Measurements from ENCODE around the gene SLC12A9.
A peak's percentile ranks its signal among the peaks of the same experiment; 100 is the strongest.

The SLC12A9 gene

DNA sequence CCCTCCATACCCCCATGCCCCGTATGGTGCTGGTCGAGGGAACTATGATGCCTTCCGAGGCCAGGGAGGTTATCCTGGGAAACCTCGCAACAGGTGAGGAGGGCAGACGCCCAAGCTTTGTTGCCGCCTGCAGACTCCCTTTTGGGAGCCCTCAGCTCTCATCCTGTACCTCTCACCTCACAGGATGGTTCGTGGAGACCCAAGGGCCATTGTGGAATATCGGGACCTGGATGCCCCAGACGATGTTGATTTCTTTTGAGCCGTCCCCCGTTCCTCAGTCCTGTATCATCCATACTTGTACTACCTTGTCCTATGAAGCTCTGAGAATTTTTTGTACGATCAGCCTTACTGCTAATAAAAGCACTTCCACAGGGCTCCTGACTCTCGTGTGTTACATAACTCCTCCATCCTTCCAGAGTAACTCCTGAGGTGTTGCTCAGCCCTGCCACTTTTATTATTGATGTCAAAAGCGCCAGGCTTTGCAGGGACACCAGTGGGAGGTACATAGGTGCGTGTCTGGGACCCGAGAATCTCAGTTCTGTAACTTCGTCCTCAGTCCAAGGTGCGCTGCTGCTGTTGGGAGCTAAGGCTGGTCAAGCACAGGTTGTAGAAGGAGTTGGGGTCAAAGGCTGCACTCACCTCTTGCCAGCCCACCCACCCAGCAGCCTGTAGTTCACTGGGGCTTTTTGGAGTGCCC lies 35.9 kb downstream of the SLC12A9 start:
- no peak for DNase-seq (ENCODE audit: low read depth)
- TF ChIP-seq, protein P1, sequence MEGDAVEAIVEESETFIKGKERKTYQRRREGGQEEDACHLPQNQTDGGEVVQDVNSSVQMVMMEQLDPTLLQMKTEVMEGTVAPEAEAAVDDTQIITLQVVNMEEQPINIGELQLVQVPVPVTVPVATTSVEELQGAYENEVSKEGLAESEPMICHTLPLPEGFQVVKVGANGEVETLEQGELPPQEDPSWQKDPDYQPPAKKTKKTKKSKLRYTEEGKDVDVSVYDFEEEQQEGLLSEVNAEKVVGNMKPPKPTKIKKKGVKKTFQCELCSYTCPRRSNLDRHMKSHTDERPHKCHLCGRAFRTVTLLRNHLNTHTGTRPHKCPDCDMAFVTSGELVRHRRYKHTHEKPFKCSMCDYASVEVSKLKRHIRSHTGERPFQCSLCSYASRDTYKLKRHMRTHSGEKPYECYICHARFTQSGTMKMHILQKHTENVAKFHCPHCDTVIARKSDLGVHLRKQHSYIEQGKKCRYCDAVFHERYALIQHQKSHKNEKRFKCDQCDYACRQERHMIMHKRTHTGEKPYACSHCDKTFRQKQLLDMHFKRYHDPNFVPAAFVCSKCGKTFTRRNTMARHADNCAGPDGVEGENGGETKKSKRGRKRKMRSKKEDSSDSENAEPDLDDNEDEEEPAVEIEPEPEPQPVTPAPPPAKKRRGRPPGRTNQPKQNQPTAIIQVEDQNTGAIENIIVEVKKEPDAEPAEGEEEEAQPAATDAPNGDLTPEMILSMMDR (IDR thresholded peaks at IDR 0.05; ENCODE audit: control insufficient read depth, extremely low read depth, insufficient read depth): no peak
- peak overlapping the region; percentile 82 for H3K4me3 ChIP-seq (ENCODE audit: low read depth, low read length)

DNA sequence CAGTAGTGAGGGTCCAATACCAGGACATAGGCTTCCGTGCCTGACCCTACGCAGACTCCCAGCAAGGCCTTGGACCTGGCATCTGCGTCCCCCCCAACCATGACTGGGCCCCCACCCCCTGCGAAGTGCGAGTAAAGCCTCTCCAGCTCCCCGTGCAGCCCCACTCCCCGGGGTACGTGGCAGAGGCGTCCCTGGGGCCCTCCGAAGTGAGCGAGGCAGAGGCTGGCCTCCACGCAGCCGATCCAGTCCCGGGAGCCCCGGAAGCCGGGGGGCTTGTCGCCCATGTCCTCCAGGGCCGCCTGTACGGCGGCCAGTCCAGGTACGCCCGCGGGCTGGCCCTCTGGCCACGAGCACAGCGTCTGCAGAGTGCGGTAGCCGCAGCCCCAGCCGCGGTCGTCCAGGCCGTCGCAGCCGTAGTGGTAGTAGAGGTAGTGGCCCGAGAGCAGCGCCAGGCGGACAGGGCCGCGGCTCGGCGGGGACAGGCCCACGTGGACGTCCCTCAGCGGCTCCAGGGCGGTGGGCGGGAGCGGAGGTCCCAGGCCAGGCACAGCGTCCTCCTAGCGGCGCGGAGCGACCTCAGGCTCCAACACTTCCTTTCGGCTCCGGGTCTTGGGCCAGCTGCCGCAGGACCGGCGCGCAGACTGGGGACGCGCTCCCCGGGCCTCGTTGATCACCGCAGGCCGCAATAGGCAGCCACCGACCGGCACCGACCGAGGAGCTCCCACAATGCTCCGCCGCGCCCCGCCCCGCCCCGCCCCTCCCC lies 36.7 kb downstream of the SLC12A9 start, which contains the start of gene UFSP1:
Gene UFSP1, minus strand, starts transcription at position 728 of the 763 bp plus-strand sequence. Its CDS starts 444 bp downstream, at position 284.
- TF ChIP-seq, protein P1 (IDR thresholded peaks at IDR 0.05; ENCODE audit: control insufficient read depth, extremely low read depth, insufficient read depth): no peak
- no peak for DNase-seq (ENCODE audit: low read depth)
- peak within 1 kb of the TSS; percentile 82 for H3K4me3 ChIP-seq (ENCODE audit: low read depth, low read length)

DNA sequence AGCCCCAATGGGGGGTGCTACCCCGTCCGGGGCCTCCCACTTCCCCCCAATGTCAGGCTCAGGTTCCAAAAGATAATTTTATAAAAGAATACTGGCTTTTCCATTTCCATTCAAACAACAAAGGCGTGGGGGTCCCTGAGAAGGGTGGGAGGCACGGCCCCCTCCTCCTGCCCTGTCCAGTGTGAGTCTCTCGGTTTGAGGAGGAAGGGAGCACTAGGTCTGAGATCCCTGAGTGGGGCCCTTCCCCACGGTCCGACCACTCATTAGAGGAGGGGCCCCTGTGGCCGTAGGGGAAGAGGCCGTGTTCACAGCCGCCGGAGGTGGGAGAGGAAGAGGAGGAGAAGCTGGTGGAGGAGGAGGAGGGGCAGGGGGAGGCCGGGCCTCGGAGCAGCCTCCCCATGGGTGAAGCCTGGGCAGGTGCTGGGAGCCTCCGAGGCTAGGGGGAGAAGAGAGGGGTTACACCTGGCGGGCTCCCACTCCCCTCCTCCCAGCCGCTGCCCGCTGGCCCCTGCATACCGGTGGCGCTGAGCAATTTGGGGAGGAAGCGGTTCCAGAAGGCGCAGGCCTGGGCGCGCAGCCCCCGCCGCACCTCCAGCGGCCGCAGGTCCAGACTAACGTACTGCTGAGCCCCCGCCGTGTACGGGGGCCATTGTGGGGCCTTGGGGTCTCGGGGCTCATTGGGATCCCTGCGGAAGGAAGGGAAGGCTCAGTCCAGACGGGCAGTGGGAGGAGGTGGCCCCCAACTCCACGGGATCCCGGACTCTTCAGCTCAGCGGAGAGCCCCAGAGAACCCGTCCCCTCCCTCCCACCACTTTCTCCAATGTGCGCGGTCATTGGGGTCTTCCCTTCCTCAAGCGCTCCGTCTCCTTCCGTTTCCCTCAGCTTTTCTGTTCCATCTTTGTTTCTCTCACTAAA lies 38.4 kb downstream of the SLC12A9 start:
- TF ChIP-seq, protein P1 (IDR thresholded peaks at IDR 0.05; ENCODE audit: control insufficient read depth, extremely low read depth, insufficient read depth): no peak
- peak overlapping the region; percentile 82 for H3K4me3 ChIP-seq (ENCODE audit: low read depth, low read length)
- DNase-seq (ENCODE audit: low read depth): no peak

DNA sequence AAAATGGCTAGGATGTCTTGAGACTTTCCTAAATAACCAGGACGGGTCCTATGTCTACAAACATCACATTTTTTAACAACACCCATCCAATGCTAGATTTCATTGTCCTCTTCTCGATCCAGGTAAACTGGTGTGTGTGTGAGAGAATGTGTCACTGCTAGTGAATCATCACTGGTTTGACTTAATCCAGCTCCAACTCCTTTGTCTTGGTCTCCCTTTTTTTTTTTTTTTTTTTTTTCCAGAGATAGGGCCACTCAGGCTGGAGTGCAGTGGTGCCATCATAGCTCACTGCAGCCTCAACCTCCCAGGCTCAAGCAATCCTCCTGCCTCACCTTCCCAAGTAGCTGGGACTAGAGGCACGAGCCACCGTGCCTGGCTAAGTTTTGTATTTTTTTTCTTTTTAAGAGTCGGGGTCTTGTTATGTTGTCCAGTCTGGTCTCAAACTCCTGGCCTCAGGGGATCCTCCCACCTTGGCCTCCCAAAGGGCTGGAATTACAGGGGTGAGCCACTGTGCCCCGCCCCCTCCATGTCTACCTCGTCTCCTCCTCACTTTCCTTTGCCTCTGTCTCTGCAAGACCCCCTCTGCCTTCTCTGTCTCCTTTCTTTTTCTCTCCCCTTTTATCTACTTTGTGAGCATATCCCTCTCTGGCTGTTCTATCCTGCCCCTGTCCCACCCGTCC lies 39.2 kb downstream of the SLC12A9 start:
- TF ChIP-seq, protein P1 (IDR thresholded peaks at IDR 0.05; ENCODE audit: control insufficient read depth, extremely low read depth, insufficient read depth): no peak
- no peak overlapping the region for H3K4me3 ChIP-seq (ENCODE audit: low read depth, low read length)
- DNase-seq (ENCODE audit: low read depth): no peak

DNA sequence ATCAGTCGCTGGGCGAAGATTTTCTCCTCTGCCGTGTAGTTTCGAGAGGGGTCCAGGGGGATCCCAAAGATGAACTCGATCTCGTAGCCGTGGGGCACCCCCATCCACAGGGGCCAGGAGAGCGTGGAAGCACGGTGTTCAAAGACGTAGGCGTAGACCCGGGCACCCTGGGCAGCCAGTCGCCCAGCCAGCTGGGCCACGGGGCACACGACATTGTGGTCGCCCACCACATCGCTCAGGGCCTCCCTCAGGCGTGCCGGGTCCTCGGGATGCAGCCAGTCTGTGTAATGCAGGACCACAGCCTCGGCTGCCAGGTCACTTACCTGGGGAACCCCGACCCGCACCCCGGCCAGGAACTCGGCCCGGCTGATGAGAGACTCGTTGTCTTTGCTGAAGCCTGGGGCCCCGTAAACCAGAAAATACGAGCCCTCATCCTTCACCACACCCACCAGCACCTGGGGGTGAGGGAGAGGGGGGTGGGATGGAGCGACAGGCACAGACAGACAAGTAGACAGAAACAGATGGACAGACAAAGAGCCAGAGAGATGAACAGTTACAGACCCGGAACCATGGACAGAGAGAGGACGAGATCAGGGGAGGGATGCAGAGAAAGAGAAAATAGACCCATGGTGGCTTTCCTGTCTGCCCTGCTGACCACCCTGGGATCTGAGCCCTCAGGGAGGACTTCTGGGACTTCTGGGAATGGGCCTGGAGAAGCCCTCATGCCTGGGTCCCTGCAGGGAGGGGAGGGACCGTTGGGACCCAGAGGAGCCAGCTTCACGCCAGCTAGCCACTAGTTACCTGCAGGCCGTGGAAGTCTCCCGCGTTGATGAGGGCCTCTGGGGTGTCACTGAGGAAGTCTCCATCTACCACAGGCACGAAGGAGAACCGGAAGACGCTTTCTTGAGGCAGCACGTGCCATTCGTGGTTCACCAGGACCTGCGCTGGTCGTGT lies 40.1 kb downstream of the SLC12A9 start:
- no peak overlapping the region for H3K4me3 ChIP-seq (ENCODE audit: low read depth, low read length)
- DNase-seq (ENCODE audit: low read depth): no peak
- TF ChIP-seq, protein P1 (IDR thresholded peaks at IDR 0.05; ENCODE audit: control insufficient read depth, extremely low read depth, insufficient read depth): no peak
